GM18499 (cell line): Measurements from ENCODE around the gene RBM47.

Experiments
- ATAC-seq: cut with Tn5 transposase; IDR thresholded peaks from one replicate; pipeline ENCODE4 v1.9.1; 2021; ENCODE audit warnings: moderate number of reproducible peaks; ENCODE audit not compliant: insufficient read depth, unreplicated experiment

RBM47 gene

GRCh38 chr4:40511036-40511614, 118.5 kb downstream of the RBM47 start:
- no peak for ATAC-seq

- ATAC-seq: no peak
These were observed 121.7 kb downstream of the RBM47 start for GRCh38 chr4:40507977-40508376.

- ATAC-seq: no peak
These were observed 123.2 kb downstream of the RBM47 start for GRCh38 chr4:40506492-40506891.

GRCh38 chr4:40506066-40506465, 123.6 kb downstream of the RBM47 start:
- no peak for ATAC-seq

GRCh38 chr4:40502934-40503333, 126.7 kb downstream of the RBM47 start:
- no peak for ATAC-seq

- no peak for ATAC-seq
These were observed 127.4 kb downstream of the RBM47 start for GRCh38 chr4:40502220-40502619.

- ATAC-seq: no peak
These were observed 128.9 kb downstream of the RBM47 start for GRCh38 chr4:40500781-40501180.

- ATAC-seq: no peak
These were observed 136.5 kb downstream of the RBM47 start for GRCh38 chr4:40493160-40493559.

- ATAC-seq: no peak
These were observed 137.0 kb downstream of the RBM47 start for GRCh38 chr4:40492691-40493090.

GRCh38 chr4:40490481-40490880, 139.2 kb downstream of the RBM47 start:
- ATAC-seq: no peak

GRCh38 chr4:40489961-40490360, 139.7 kb downstream of the RBM47 start:
- no peak for ATAC-seq

- ATAC-seq: no peak
These were observed 143.1 kb downstream of the RBM47 start for GRCh38 chr4:40486534-40486933.

GRCh38 chr4:40484346-40485090, 145.1 kb downstream of the RBM47 start:
- ATAC-seq: no peak

- no peak for ATAC-seq
These were observed 146.5 kb downstream of the RBM47 start for GRCh38 chr4:40482985-40483647.

- ATAC-seq: no peak
These were observed 147.7 kb downstream of the RBM47 start for GRCh38 chr4:40481977-40482376.

- ATAC-seq: no peak
These were observed 149.4 kb downstream of the RBM47 start for GRCh38 chr4:40480291-40480690.

- ATAC-seq: no peak
These were observed 150.3 kb downstream of the RBM47 start for GRCh38 chr4:40479378-40479777.

GRCh38 chr4:40475609-40476008, 154.1 kb downstream of the RBM47 start:
- ATAC-seq: no peak

GRCh38 chr4:40473578-40474388, 155.9 kb downstream of the RBM47 start:
- no peak for ATAC-seq

- no peak for ATAC-seq
These were observed 157.7 kb downstream of the RBM47 start for GRCh38 chr4:40471923-40472322.

GRCh38 chr4:40466789-40467188, 162.9 kb downstream of the RBM47 start:
- ATAC-seq: no peak
